ENCODE measurements around the gene OR51T1. TPM values are rescaled to one million over a fixed set of nuclear protein-coding genes. Genes with fewer than 3 reads are reported as not detected.

The OR51T1 gene
- total RNA-seq, 4 donors from 2014 or later, result not detected

DNA sequence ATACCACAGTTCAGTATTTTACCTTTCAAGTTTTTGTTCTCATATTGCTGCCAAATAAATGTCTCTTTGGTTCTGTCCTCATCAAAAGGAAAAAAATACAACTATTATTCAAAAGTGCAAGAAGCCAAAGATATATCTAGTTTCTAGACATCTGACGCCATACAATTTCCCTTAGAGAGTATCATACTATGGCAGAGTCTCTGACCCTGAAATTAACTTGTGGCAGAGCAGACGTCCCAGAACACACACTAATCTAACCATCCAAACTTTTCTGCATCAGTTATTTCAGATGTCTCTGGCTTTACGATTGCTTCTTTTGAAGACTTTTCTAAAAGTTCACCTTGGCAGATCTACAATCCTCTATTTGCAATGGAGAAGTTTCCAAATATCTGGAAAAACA is 2.7 kb downstream of the OR51T1 start:
- H3K36me3 ChIP-seq, result no peaks in the 10 kb centered on the region
- no peak overlapping the region for H3K4me3 ChIP-seq
- H3K9me3 ChIP-seq, result no peaks in the 10 kb centered on the region
- TF ChIP-seq EP300 (IDR thresholded peaks at IDR 0.05), result no peak
- no peak for TF ChIP-seq POLR2A (IDR thresholded peaks at IDR 0.05)
- TF ChIP-seq POLR2AphosphoS5 (IDR thresholded peaks at IDR 0.05), result no peak
- TF ChIP-seq, protein P1, sequence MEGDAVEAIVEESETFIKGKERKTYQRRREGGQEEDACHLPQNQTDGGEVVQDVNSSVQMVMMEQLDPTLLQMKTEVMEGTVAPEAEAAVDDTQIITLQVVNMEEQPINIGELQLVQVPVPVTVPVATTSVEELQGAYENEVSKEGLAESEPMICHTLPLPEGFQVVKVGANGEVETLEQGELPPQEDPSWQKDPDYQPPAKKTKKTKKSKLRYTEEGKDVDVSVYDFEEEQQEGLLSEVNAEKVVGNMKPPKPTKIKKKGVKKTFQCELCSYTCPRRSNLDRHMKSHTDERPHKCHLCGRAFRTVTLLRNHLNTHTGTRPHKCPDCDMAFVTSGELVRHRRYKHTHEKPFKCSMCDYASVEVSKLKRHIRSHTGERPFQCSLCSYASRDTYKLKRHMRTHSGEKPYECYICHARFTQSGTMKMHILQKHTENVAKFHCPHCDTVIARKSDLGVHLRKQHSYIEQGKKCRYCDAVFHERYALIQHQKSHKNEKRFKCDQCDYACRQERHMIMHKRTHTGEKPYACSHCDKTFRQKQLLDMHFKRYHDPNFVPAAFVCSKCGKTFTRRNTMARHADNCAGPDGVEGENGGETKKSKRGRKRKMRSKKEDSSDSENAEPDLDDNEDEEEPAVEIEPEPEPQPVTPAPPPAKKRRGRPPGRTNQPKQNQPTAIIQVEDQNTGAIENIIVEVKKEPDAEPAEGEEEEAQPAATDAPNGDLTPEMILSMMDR (IDR thresholded peaks at IDR 0.05), result no peak
- no peak for DNase-seq (ENCODE audit: low spot score in 2 of 2)
- no peaks in the 10 kb centered on the region for H3K27me3 ChIP-seq
- H3K4me1 ChIP-seq, result no peaks in the 10 kb centered on the region
- H3K27ac ChIP-seq, result no peak overlapping the region
- 54% methylated on average over 3 of the region's 3 CpGs for WGBS

DNA sequence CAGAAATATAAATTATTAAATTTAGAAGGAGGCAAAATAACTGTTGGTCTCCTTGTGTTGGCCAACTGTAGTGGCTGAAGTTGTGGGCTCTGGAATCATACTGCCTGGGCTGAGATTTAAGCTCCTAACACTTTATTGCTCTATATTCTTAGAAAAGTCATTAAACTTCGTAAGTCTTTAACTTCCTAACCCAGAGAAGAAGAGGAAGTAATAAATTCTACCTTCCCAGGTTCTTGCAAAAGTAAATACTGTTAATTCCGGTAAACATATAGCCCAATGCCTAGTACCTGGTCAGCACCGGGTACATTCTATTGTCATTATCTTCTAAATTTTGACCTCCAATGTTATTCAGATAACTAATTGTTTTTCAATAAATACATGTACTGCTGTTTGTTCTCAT is 4.5 kb downstream of the OR51T1 start:
- no peaks in the 10 kb centered on the region for H3K9me3 ChIP-seq
- no peak for TF ChIP-seq POLR2A (IDR thresholded peaks at IDR 0.05)
- no peak for TF ChIP-seq EP300 (IDR thresholded peaks at IDR 0.05)
- no peak for TF ChIP-seq POLR2AphosphoS5 (IDR thresholded peaks at IDR 0.05)
- TF ChIP-seq, protein P1 (IDR thresholded peaks at IDR 0.05), result no peak
- H3K4me1 ChIP-seq, result no peaks in the 10 kb centered on the region
- H3K27ac ChIP-seq, result no peak overlapping the region
- no peak for DNase-seq (ENCODE audit: low spot score in 2 of 2)
- H3K36me3 ChIP-seq, result no peaks in the 10 kb centered on the region
- H3K27me3 ChIP-seq, result no peaks in the 10 kb centered on the region
- 73% methylated on average over 3 of the region's 3 CpGs for WGBS
- no peak overlapping the region for H3K4me3 ChIP-seq

DNA sequence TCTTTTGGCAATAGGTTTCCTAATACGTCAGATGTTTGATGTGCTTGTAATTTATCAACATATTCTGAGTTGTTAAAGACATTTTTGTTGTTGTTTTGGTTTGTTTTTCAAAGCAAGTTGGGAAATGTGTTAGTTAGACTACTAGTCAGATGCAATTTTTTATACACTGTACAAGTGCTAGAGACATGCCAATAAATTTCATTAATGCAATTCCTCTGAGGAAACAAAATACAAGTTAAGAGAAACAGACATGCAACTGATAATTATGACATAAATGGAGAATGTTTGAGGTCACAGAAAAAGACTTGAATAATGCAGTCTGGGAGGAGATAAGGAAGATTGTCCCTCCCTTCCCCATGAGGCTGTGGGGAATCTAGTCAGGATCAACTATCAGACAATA is 5.9 kb downstream of the OR51T1 start:
- Histone ChIP-seq H3K4me1 (no peaks in the 10 kb centered on the region), H3K9me3 (no peaks in the 10 kb centered on the region), H3K4me3 (no peak overlapping the region), H3K27me3 (no peaks in the 10 kb centered on the region), H3K27ac (no peak overlapping the region), H3K36me3 (no peaks in the 10 kb centered on the region)
- WGBS, result 0% methylated on average over 1 of the region's 1 CpG
- DNase-seq (ENCODE audit: low spot score in 2 of 2), result no peak
- TF ChIP-seq EP300 (IDR thresholded peaks at IDR 0.05), result no peak
- TF ChIP-seq, protein P1 (IDR thresholded peaks at IDR 0.05), result no peak
- TF ChIP-seq POLR2A (IDR thresholded peaks at IDR 0.05), result no peak
- no peak for TF ChIP-seq POLR2AphosphoS5 (IDR thresholded peaks at IDR 0.05)

DNA sequence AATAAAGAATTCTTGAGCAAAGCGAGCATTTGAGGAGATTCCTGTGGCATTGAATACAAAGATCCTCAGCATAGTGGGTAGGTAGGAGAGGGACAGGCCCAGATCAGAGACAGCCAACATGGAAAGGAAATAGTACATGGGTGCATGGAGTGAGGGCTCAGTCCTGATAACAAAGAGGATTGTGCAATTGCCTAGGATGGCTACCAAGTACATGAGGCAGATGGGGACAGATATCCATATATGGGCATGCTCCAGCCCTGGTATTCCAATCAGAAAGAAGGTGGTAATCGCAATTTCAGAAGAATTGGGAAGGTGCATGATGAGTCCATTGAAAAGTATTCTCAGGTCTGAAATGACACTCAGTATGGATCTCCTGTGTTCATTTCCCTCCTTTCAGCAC is 8.6 kb downstream of the OR51T1 start:
- WGBS, result 86% methylated on average over 2 of the region's 2 CpGs
- no peaks in the 10 kb centered on the region for H3K36me3 ChIP-seq
- H3K9me3 ChIP-seq, result no peaks in the 10 kb centered on the region
- TF ChIP-seq EP300 (IDR thresholded peaks at IDR 0.05), result no peak
- TF ChIP-seq POLR2AphosphoS5 (IDR thresholded peaks at IDR 0.05), result no peak
- TF ChIP-seq, protein P1 (IDR thresholded peaks at IDR 0.05), result no peak
- H3K4me3 ChIP-seq, result no peak overlapping the region
- no peak overlapping the region for H3K27ac ChIP-seq
- H3K4me1 ChIP-seq, result no peaks in the 10 kb centered on the region
- no peak for DNase-seq (ENCODE audit: low spot score in 2 of 2)
- no peaks in the 10 kb centered on the region for H3K27me3 ChIP-seq

DNA sequence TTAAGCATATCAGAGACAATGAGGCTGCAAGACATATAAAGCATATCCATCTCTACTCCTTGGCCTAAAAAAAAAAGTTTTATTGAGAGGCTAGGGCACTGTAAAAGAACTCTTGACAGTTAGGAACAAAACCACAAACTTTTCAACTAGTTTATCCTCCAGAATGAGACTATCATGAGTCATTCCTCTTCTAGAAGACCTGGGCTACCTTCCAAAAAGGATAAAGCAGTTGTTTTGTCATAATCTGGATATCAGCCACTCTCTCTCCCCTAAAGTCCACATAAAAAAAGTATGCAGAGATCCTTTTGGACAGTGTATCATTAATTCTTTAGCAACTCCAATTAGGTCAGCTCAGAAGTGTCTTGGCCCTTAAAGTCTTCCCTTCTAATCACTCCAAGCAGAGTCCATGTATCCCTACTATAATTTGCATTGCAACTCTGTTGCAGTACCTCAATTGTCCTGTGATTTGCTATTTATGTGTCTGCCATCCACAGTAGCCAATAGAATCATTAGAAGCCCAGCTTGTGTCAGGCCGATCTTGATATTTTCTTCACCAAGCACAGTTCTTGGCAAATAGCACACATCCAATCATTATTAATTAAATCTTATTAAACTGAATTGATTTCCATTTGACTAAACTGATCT is 10.4 kb downstream of the OR51T1 start:
- H3K27ac ChIP-seq, result no peak overlapping the region
- TF ChIP-seq POLR2A (IDR thresholded peaks at IDR 0.05) (no peak), EP300 (IDR thresholded peaks at IDR 0.05) (no peak), POLR2AphosphoS5 (IDR thresholded peaks at IDR 0.05) (no peak)
- TF ChIP-seq, protein P1 (IDR thresholded peaks at IDR 0.05), result no peak
- H3K4me3 ChIP-seq, result no peak overlapping the region
- DNase-seq (ENCODE audit: low spot score in 2 of 2), result no peak
- peaks cover 2% of the 10 kb centered on the region for H3K9me3 ChIP-seq
- no peaks in the 10 kb centered on the region for H3K27me3 ChIP-seq
- no peaks in the 10 kb centered on the region for H3K4me1 ChIP-seq
- WGBS, result 83% methylated on average over 1 of the region's 1 CpG
- no peaks in the 10 kb centered on the region for H3K36me3 ChIP-seq

Data from suprapubic skin (tissue), 4 donors.